ENCODE results near the gene INTU. TPM values are rescaled to one million over a fixed set of nuclear protein-coding genes. Genes with fewer than 3 reads are reported as not detected.

The INTU gene
- polyA plus RNA-seq, 3 donors, result 0.17 to 0.26 TPM; not detected in 1

DNA sequence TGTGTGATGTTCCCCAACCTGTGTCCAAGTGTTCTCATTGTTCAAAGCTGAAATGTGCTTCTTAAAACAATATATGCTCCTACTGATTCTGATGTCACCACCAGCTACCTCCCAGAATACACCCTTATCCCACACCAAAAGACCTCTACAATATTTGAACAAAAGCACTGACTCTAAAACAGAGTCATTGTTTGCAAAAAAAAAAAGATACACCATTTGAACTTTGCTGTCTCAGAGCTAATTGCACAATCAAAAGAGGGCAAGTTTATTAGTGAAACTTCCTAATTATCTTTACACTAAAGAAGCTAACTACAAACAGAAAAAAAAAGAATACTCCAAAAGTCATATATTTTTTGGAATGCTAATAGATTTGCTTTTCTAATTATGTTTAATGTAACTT lies 34.1 kb upstream of the INTU start:
- Mint-ChIP-seq H3K4me3 (no peak overlapping the region), H3K36me3 (no peaks in the 10 kb centered on the region), H3K27me3 (ENCODE audit: low read depth in 3 of 3) (peaks cover 0 to 2% (median 2%) of the 10 kb centered on the region in 3 donors), H3K4me1 (peaks cover 6% of the 10 kb centered on the region), H3K9me3 (no peaks in the 10 kb centered on the region), H3K27ac (no peak overlapping the region)
- H4K20me1 ChIP-seq (ENCODE audit: insufficient read depth, low read length), result no peaks in the 10 kb centered on the region
- TF ChIP-seq CTCF (IDR thresholded peaks at IDR 0.05), result no peak
- H3K79me2 ChIP-seq (ENCODE audit: insufficient read depth, low read length), result no peaks in the 10 kb centered on the region
- no peaks in the 10 kb centered on the region for H3K9me3 ChIP-seq (replicated peaks in 1 of 2; ENCODE audit: control insufficient read depth in 1 of 2, insufficient read depth in 1 of 2, low read length in 2 of 2)
- DNase-seq, result no peak
- H3K4me1 ChIP-seq (ENCODE audit: control insufficient read depth in 1 of 2, insufficient read depth in 2 of 2, low read length in 2 of 2), result no peaks in the 10 kb centered on the region
- H3K4me3 ChIP-seq (replicated peaks in 1 of 3; ENCODE audit: low read depth in 2 of 3, low read length in 3 of 3), result no peak overlapping the region
- H3K27me3 ChIP-seq (ENCODE audit: control insufficient read depth in 2 of 2, insufficient read depth in 2 of 2, low read length in 2 of 2), result peaks cover 0 to 4% of the 10 kb centered on the region in 2 donors
- H3K36me3 ChIP-seq (replicated peaks in 1 of 2; ENCODE audit: control insufficient read depth in 1 of 2, insufficient read depth in 2 of 2, low read length in 2 of 2), result no peaks in the 10 kb centered on the region
- H3K9ac ChIP-seq (ENCODE audit: insufficient read depth, low read length, poor library complexity, severe bottlenecking), result no peak overlapping the region
- intact Hi-C loops (cut with micrococcal nuclease), result no loop called here
- H2AFZ ChIP-seq (ENCODE audit: insufficient read depth, low read depth, low read length, poor library complexity, severe bottlenecking), result no peak overlapping the region
- H3K4me2 ChIP-seq (replicated peaks; ENCODE audit: extremely low read depth, low read length, poor library complexity, severe bottlenecking), result no peak overlapping the region
- no peak overlapping the region for H3K27ac ChIP-seq (ENCODE audit: low read depth in 1 of 2, low read length in 2 of 2)

GRCh38 chr4:127601029-127601428 lies 31.7 kb upstream of the INTU start:
- WGBS (ENCODE audit: insufficient coverage), result no CpG with 5 or more reads among the region's 1 CpG
- Mint-ChIP-seq H3K27ac (no peak overlapping the region), H3K27me3 (ENCODE audit: low read depth in 3 of 3) (peaks cover 5 to 10% (median 8%) of the 10 kb centered on the region in 3 donors), H3K4me3 (no peak overlapping the region), H3K36me3 (no peaks in the 10 kb centered on the region), H3K9me3 (peaks cover 0 to 2% (median 0%) of the 10 kb centered on the region in 7 donors), H3K4me1 (peaks cover 6% of the 10 kb centered on the region)
- no peak for TF ChIP-seq CTCF (IDR thresholded peaks at IDR 0.05)
- Histone ChIP-seq H3K27me3 (ENCODE audit: control insufficient read depth in 2 of 2, insufficient read depth in 2 of 2, low read length in 2 of 2) (peaks cover 0 to 4% of the 10 kb centered on the region in 2 donors), H3K9me3 (replicated peaks in 1 of 2; ENCODE audit: control insufficient read depth in 1 of 2, insufficient read depth in 1 of 2, low read length in 2 of 2) (no peaks in the 10 kb centered on the region), H3K36me3 (replicated peaks in 1 of 2; ENCODE audit: control insufficient read depth in 1 of 2, insufficient read depth in 2 of 2, low read length in 2 of 2) (no peaks in the 10 kb centered on the region), H3K79me2 (ENCODE audit: insufficient read depth, low read length) (no peaks in the 10 kb centered on the region), H3K4me2 (replicated peaks; ENCODE audit: extremely low read depth, low read length, poor library complexity, severe bottlenecking) (no peak overlapping the region), H2AFZ (ENCODE audit: insufficient read depth, low read depth, low read length, poor library complexity, severe bottlenecking) (no peak overlapping the region), H3K27ac (ENCODE audit: low read depth in 1 of 2, low read length in 2 of 2) (no peak overlapping the region), H3K4me3 (replicated peaks in 1 of 3; ENCODE audit: low read depth in 2 of 3, low read length in 3 of 3) (no peak overlapping the region), H3K9ac (ENCODE audit: insufficient read depth, low read length, poor library complexity, severe bottlenecking) (no peak overlapping the region), H3K4me1 (ENCODE audit: control insufficient read depth in 1 of 2, insufficient read depth in 2 of 2, low read length in 2 of 2) (no peaks in the 10 kb centered on the region), H4K20me1 (ENCODE audit: insufficient read depth, low read length) (no peaks in the 10 kb centered on the region)
- DNase-seq, result no peak
- intact Hi-C loops (cut with micrococcal nuclease), result loop anchor here (5.0 kb wide), 1 partner anchor 131 kb away; the partner anchor contains the start of gene SLC25A31 (in 2 of the 2)
